Cardiac muscle cell (in vitro differentiated cells and primary cell): ENCODE measurements around the gene DLX2. TPM values are rescaled to one million over a fixed set of nuclear protein-coding genes. Genes with fewer than 3 reads are reported as not detected.

Source experiments
- DNase-seq, 2 donors: peaks; one replicate each; pipeline versions ENCODE4 v3.0.0 to v3.0.0-alpha.2; 2010 to 2017; ENCODE audit warnings: low read depth in 1 of 2, low spot score in 1 of 2
- H3K27ac ChIP-seq: fragments of 200-600 bp; sonication (generic); 2 replicates; pipeline ENCODE4 v1.5.1; 2016
- H3K27me3 ChIP-seq: fragments of 200-600 bp; sonication (generic); 2 replicates; pipeline ENCODE4 v1.6.0; 2016; ENCODE audit warnings: control low read depth
- H3K36me3 ChIP-seq: fragments of 200-600 bp; sonication (generic); 2 replicates; pipeline ENCODE4 v1.5.1; 2016; ENCODE audit warnings: control low read depth
- H3K4me1 ChIP-seq: fragments of 200-600 bp; sonication (generic); 2 replicates; pipeline ENCODE4 v1.8.1; 2017; ENCODE audit warnings: low read depth, mild to moderate bottlenecking, mixed run types
- H3K4me3 ChIP-seq: fragments of 200-600 bp; sonication (generic); 2 replicates; pipeline ENCODE4 v1.5.1; 2016; ENCODE audit warnings: mild to moderate bottlenecking
- H3K9me3 ChIP-seq: fragments of 200-600 bp; sonication (generic); 2 replicates; pipeline ENCODE4 v1.5.1; 2017; ENCODE audit warnings: low read depth, mild to moderate bottlenecking, control low read depth
- CTCF ChIP-seq: IDR thresholded peaks from 2 replicates; pipeline ENCODE4 v1.5.1; 2012; ENCODE audit warnings: low read depth, mild to moderate bottlenecking, low read length
- polyA plus RNA-seq: library from polyadenylated mRNA; unstranded; fragments of >200 nt; fragmentation: Nextera tagmentation; extraction: Ambion mirVana; gene quantifications from 2 replicates; pipeline ENCODE4 v1.2.1, GENCODE V29; 2016
- total RNA-seq: library from RNA; depleted of rRNA; stranded (reverse); fragments of >200 nt; gene quantifications from 2 replicates; pipeline ENCODE4 v1.2.3, GENCODE V29; 2016

Gene DLX2
- total and polyA plus RNA-seq, 2 experiments from 2014 or later = 0.26 TPM; not detected in 1

DNA sequence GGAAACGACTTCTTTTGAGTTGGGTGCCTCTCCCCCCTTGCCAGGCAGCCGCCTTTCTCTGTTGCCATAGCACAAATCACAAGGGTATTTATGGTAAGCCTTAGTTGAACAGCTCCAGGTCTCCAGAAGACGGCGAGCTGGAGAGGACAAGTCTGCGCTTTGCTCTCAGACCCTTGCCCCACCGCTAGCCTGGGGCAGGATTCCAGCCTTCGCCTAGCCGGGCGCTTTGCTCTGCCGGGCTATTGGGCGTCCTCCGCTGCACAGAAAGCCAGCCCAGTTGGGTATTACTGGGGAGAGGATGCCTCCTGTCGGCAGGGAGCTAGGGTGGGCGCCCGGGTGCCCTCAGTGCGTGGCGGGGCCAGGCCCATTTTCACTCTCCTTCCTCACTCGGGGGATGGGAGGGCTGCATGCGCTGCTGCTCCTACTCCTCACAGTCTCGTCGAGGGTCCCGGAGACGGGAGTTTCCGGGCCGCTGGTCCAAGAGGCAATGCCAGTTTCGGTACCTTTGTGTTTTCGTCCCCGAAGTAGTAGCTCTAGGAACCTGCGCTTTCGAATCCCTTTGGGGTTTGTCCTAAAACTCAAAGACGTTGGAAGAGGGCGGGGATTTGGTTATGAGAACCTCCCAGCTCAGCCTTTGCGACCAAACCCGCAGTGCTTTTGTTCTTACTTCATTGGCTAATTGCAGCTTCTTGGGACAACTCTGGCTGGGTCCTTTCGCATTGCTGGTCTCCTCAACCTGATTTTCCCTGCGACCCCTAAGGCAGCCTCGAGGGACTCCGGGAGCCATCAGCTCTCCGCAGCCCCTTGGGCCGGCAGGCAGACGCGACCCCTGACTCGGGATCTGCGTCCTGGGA lies 3.6 kb upstream of the DLX2 start:
- peak in 1 of 2 donors; percentile 48 for DNase-seq

GRCh38 chr2:172105471-172106107 lies 2.9 kb upstream of the DLX2 start:
- Histone ChIP-seq H3K4me3 (no peak overlapping the region), H3K36me3 (no peaks in the 10 kb centered on the region), H3K27ac (no peak overlapping the region), H3K4me1 (peaks cover 6% of the 10 kb centered on the region), H3K9me3 (no peaks in the 10 kb centered on the region), H3K27me3 (peaks cover 99% of the 10 kb centered on the region)
- TF ChIP-seq CTCF = no peak
- no peak for DNase-seq

More for the DNA sequence above, 3.6 kb upstream of the DLX2 start:
- no peaks in the 10 kb centered on the region for H3K9me3 ChIP-seq
- H3K36me3 ChIP-seq = no peaks in the 10 kb centered on the region
- peaks cover 3% of the 10 kb centered on the region for H3K4me1 ChIP-seq
- H3K27ac ChIP-seq = no peak overlapping the region
- peak; percentile 47 for TF ChIP-seq CTCF
- H3K4me3 ChIP-seq = no peak overlapping the region
- peaks cover 95% of the 10 kb centered on the region for H3K27me3 ChIP-seq

- peak; percentile 94 for TF ChIP-seq CTCF
- H3K27ac ChIP-seq = no peak overlapping the region
- H3K27me3 ChIP-seq = peaks cover 99% of the 10 kb centered on the region
- peak overlapping the region; percentile 37 for H3K4me3 ChIP-seq
- peak; percentile 89 to 90 for DNase-seq
- H3K36me3 ChIP-seq = no peaks in the 10 kb centered on the region
- H3K9me3 ChIP-seq = no peaks in the 10 kb centered on the region
- H3K4me1 ChIP-seq = peaks cover 19% of the 10 kb centered on the region
Observed at GRCh38 chr2:172103471-172104272, 972 bp upstream of the DLX2 start.

- Histone ChIP-seq H3K27ac (no peak overlapping the region), H3K4me3 (peak overlapping the region; percentile 37), H3K4me1 (peaks cover 24% of the 10 kb centered on the region), H3K36me3 (no peaks in the 10 kb centered on the region), H3K27me3 (peaks cover 99% of the 10 kb centered on the region), H3K9me3 (no peaks in the 10 kb centered on the region)
- no peak for TF ChIP-seq CTCF
- DNase-seq = no peak
Observed at GRCh38 chr2:172101821-172102390, 794 bp downstream of the DLX2 start.
